Loucy (cell line): ENCODE data around the gene PTBP1.
"Not testable (repeated sequence)": the region's sequence is repeated elsewhere in the genome, so short reads cannot be mapped to it uniquely, and the experiment has no call there.

Experiments used
- H2AFZ ChIP-seq: fragments of 200-600 bp; sonication (generic); 2 replicates; pipeline ENCODE4 v1.6.0; 2016; ENCODE audit warnings: antibody characterized with exemption, mild to moderate bottlenecking, low read length, moderate library complexity
- H3F3A ChIP-seq: fragments of 200-600 bp; 2 replicates; pipeline ENCODE4 v1.6.0; 2016; ENCODE audit warnings: antibody characterized with exemption, low read depth, mild to moderate bottlenecking
- H3K27me3 ChIP-seq: fragments of 200-600 bp; sonication (generic); 2 replicates; pipeline ENCODE4 v1.6.1; 2014; ENCODE audit warnings: low read length, mild to moderate bottlenecking; ENCODE audit not compliant: insufficient read depth, poor library complexity, severe bottlenecking
- H3K36me3 ChIP-seq: fragments of 200-600 bp; sonication (generic); 2 replicates; pipeline ENCODE4 v1.6.1; 2016; ENCODE audit warnings: low read length; ENCODE audit not compliant: insufficient read depth
- H3K4me1 ChIP-seq: fragments of 200-600 bp; sonication (generic); 2 replicates; pipeline ENCODE4 v1.5.1; 2014; ENCODE audit warnings: low read length, mild to moderate bottlenecking; ENCODE audit not compliant: insufficient read depth, poor library complexity, severe bottlenecking
- H3K4me2 ChIP-seq: fragments of 200-600 bp; sonication (generic); 2 replicates; pipeline ENCODE4 v1.6.0; 2014; ENCODE audit warnings: antibody characterized with exemption, low read length, low read depth, mild to moderate bottlenecking; ENCODE audit not compliant: poor library complexity, severe bottlenecking
- H3K4me3 ChIP-seq: fragments of 200-600 bp; sonication (generic); 2 replicates; pipeline ENCODE4 v1.5.1; 2014; ENCODE audit warnings: low read length, mild to moderate bottlenecking, mixed read lengths; ENCODE audit not compliant: poor library complexity, severe bottlenecking
- H3K79me2 ChIP-seq: fragments of 200-600 bp; sonication (generic); 2 replicates; pipeline ENCODE4 v1.6.1; 2014; ENCODE audit warnings: low read length; ENCODE audit not compliant: insufficient read depth
- H3K9ac ChIP-seq: fragments of 200-600 bp; sonication (generic); 2 replicates; pipeline ENCODE4 v1.6.0; 2014; ENCODE audit warnings: mild to moderate bottlenecking, low read depth, low read length, moderate library complexity; ENCODE audit not compliant: poor library complexity, severe bottlenecking
- H3K9me2 ChIP-seq: fragments of 200-600 bp; sonication (generic); replicated peaks from 2 replicates; pipeline ENCODE4 v1.6.1; 2016; ENCODE audit warnings: low read depth, low read length, mixed read lengths
- H3K9me3 ChIP-seq: fragments of 200-600 bp; sonication (generic); 2 replicates; pipeline ENCODE4 v1.6.1; 2014; ENCODE audit warnings: mild to moderate bottlenecking, antibody characterized with exemption, low read length, low read depth; ENCODE audit not compliant: insufficient read depth
- H4K20me1 ChIP-seq: fragments of 200-600 bp; sonication (generic); 2 replicates; pipeline ENCODE4 v1.6.0; 2014; ENCODE audit warnings: antibody characterized with exemption, low read length, mild to moderate bottlenecking; ENCODE audit not compliant: insufficient read depth, poor library complexity, severe bottlenecking
- EZH2phosphoT487 ChIP-seq: fragments of 200-600 bp; IDR thresholded peaks from 2 replicates; pipeline ENCODE4 v1.6.1; 2018; ENCODE audit warnings: antibody characterized with exemption, mild to moderate bottlenecking, moderate library complexity, borderline replicate concordance
- TF ChIP-seq, protein P1 (sequence below): fragments of 200-600 bp; sonication (generic); conservative IDR thresholded peaks from 2 replicates; pipeline ENCODE4 v1.5.1; 2014; ENCODE audit warnings: mild to moderate bottlenecking, antibody characterized with exemption, low read length

PTBP1 gene

GRCh38 chr19:840519-841206 is 43.4 kb downstream of the PTBP1 start, which contains the start of gene PRTN3:
PRTN3 (plus strand) TSS chr19:840999; CDS start chr19:841009, 10 bp downstream.
- Histone ChIP-seq H3K27me3 (no peaks in the 10 kb centered on the region), H3K79me2 (no peaks in the 10 kb centered on the region), H3K9me3 (no peaks in the 10 kb centered on the region), H3K9ac (no peak within 1 kb of the TSS), H3K4me2 (no peak within 1 kb of the TSS), H2AFZ (no peak within 1 kb of the TSS), H3K36me3 (no peaks in the 10 kb centered on the region), H3F3A (no peaks in the 10 kb centered on the region), H3K9me2 (no peaks in the 10 kb centered on the region), H4K20me1 (no peaks in the 10 kb centered on the region), H3K4me3 (no peak within 1 kb of the TSS), H3K4me1 (no peaks in the 10 kb centered on the region)
- TF ChIP-seq, protein P1, sequence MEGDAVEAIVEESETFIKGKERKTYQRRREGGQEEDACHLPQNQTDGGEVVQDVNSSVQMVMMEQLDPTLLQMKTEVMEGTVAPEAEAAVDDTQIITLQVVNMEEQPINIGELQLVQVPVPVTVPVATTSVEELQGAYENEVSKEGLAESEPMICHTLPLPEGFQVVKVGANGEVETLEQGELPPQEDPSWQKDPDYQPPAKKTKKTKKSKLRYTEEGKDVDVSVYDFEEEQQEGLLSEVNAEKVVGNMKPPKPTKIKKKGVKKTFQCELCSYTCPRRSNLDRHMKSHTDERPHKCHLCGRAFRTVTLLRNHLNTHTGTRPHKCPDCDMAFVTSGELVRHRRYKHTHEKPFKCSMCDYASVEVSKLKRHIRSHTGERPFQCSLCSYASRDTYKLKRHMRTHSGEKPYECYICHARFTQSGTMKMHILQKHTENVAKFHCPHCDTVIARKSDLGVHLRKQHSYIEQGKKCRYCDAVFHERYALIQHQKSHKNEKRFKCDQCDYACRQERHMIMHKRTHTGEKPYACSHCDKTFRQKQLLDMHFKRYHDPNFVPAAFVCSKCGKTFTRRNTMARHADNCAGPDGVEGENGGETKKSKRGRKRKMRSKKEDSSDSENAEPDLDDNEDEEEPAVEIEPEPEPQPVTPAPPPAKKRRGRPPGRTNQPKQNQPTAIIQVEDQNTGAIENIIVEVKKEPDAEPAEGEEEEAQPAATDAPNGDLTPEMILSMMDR, result no peak
- no peak for TF ChIP-seq EZH2phosphoT487

GRCh38 chr19:842802-843179 is 45.5 kb downstream of the PTBP1 start:
- H3K79me2 ChIP-seq, H3K9me3 ChIP-seq, H3F3A ChIP-seq, H3K36me3 ChIP-seq, H3K9me2 ChIP-seq, H3K9ac ChIP-seq, H4K20me1 ChIP-seq, H3K27me3 ChIP-seq, H3K4me1 ChIP-seq, H2AFZ ChIP-seq, H3K4me3 ChIP-seq, H3K4me2 ChIP-seq: not testable (repeated sequence)

GRCh38 chr19:843180-843835 is 46.1 kb downstream of the PTBP1 start:
- H3K4me1 ChIP-seq, result no peaks in the 10 kb centered on the region
- H3K9me2 ChIP-seq, result no peaks in the 10 kb centered on the region
- no peaks in the 10 kb centered on the region for H3F3A ChIP-seq
- H3K9ac ChIP-seq, result no peak overlapping the region
- no peaks in the 10 kb centered on the region for H3K79me2 ChIP-seq
- H3K9me3 ChIP-seq, result no peaks in the 10 kb centered on the region
- no peaks in the 10 kb centered on the region for H3K27me3 ChIP-seq
- no peaks in the 10 kb centered on the region for H4K20me1 ChIP-seq
- TF ChIP-seq EZH2phosphoT487, result no peak
- TF ChIP-seq, protein P1, result no peak
- H2AFZ ChIP-seq, result no peak overlapping the region
- H3K36me3 ChIP-seq, result no peaks in the 10 kb centered on the region
- no peak overlapping the region for H3K4me2 ChIP-seq
- H3K4me3 ChIP-seq, result no peak overlapping the region
